RPMI7951 (cell line): ENCODE data around the gene KDM2A. TPM values are rescaled to one million over a fixed set of nuclear protein-coding genes. Genes with fewer than 3 reads are reported as not detected.

Experiments
- DNase-seq: peaks from one replicate; pipeline ENCODE4 v3.0.0-alpha.2; 2012; ENCODE audit warnings: low read depth
- total RNA-seq: library from RNA; depleted of rRNA; stranded (reverse); fragments of >200 nt; shearing (Covaris generic); gene quantifications from 2 replicates; pipeline ENCODE4 v1.2.3, GENCODE V29; 2014

Gene KDM2A
- total RNA-seq, 1 experiment from 2014 or later = 20.4 TPM

GRCh38 chr11:67272327-67273259 is 153.5 kb downstream of the KDM2A start:
- no peak for DNase-seq

- no peak for DNase-seq
Observed at GRCh38 chr11:67273260-67273990, 154.4 kb downstream of the KDM2A start.

- DNase-seq = no peak
Observed at GRCh38 chr11:67274768-67275605, 155.9 kb downstream of the KDM2A start.

GRCh38 chr11:67275606-67276409 is 156.7 kb downstream of the KDM2A start:
- DNase-seq = no peak

- peak; percentile 52 for DNase-seq
Observed at GRCh38 chr11:67276781-67277230, 157.7 kb downstream of the KDM2A start.

- DNase-seq = peak; percentile 79
Observed at GRCh38 chr11:67277231-67277961, 158.3 kb downstream of the KDM2A start.

GRCh38 chr11:67278135-67278938 is 159.3 kb downstream of the KDM2A start:
- no peak for DNase-seq

- no peak for DNase-seq
Observed at GRCh38 chr11:67278939-67279588, 160.0 kb downstream of the KDM2A start.

GRCh38 chr11:67279589-67280340 is 160.7 kb downstream of the KDM2A start:
- DNase-seq = no peak

- no peak for DNase-seq
Observed at GRCh38 chr11:67280341-67280787, 161.3 kb downstream of the KDM2A start.

- DNase-seq = no peak
Observed at GRCh38 chr11:67280788-67281551, 161.9 kb downstream of the KDM2A start.

- no peak for DNase-seq
Observed at GRCh38 chr11:67281552-67282150, 162.6 kb downstream of the KDM2A start.

GRCh38 chr11:67282155-67282875 is 163.3 kb downstream of the KDM2A start:
- DNase-seq = no peak

GRCh38 chr11:67282876-67283371 is 163.9 kb downstream of the KDM2A start:
- DNase-seq = no peak

- DNase-seq = no peak
Observed at GRCh38 chr11:67283481-67283963, 164.5 kb downstream of the KDM2A start.
